ENCODE data around the gene ALG10.
A peak's percentile ranks its signal among the peaks of the same experiment; 100 is the strongest.
"Not testable (repeated sequence)": the region's sequence is repeated elsewhere in the genome, so short reads cannot be mapped to it uniquely, and the experiment has no call there.

The ALG10 gene, protein sequence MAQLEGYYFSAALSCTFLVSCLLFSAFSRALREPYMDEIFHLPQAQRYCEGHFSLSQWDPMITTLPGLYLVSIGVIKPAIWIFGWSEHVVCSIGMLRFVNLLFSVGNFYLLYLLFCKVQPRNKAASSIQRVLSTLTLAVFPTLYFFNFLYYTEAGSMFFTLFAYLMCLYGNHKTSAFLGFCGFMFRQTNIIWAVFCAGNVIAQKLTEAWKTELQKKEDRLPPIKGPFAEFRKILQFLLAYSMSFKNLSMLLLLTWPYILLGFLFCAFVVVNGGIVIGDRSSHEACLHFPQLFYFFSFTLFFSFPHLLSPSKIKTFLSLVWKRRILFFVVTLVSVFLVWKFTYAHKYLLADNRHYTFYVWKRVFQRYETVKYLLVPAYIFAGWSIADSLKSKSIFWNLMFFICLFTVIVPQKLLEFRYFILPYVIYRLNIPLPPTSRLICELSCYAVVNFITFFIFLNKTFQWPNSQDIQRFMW

DNA sequence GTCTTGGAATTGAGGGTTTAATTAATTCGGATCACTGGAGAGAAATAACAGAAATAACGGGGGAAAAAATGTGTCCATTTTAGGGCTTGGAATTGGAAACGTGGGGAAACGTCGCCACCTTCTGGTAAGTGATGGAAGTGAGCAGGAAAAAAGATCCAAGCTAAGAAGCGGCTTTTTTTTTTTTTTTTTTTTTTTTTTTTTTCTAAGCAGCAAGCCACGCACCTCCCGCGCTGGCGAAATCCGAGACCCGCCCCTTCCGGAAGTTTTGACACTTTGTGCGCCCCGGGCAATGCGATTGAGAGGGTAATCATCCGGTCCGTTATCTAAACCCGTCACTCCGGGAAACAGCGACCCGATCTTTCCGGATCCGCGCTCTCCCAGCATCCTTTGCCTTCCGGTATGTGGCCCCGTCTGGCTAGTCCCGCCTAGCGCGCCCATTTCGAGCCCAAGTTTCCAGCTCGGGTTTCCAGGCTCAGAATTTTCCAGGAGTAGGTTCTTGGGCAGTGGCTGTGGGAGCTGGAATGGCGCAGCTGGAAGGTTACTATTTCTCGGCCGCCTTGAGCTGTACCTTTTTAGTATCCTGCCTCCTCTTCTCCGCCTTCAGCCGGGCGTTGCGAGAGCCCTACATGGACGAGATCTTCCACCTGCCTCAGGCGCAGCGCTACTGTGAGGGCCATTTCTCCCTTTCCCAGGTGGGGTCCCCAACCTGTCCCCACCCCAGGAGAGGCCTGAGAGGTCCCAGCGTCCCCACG lies at the start of gene ALG10:
Gene ALG10, plus strand, starts transcription at position 418 of the 752 bp plus-strand sequence. Its CDS starts 104 bp downstream, at position 522.
- peak; percentile 97 for DNase-seq

GRCh38 chr12:33972884-33973283 lies 49.4 kb upstream of the ALG10 start:
- DNase-seq = not testable (repeated sequence)

DNA sequence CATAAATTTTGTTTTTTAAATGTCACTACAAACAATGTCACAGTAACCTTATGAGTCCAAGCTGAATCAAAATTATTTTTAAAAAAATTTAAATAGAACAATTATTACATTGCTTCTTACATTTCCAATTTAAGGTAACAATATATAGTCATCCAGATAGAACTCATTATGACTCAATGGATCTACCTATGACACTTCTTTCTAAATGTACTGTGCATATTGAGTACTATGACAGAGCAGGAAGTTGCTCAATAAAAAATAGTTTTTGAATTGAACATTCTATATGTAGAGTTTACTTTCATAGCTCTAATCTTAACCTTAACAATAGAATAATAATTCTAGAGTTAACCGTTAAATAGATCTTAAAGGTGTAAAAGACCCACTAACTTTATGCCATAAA lies 44.4 kb upstream of the ALG10 start:
- no peak for DNase-seq

GRCh38 chr12:33988197-33988805 lies 34.0 kb upstream of the ALG10 start:
- DNase-seq = no peak

DNA sequence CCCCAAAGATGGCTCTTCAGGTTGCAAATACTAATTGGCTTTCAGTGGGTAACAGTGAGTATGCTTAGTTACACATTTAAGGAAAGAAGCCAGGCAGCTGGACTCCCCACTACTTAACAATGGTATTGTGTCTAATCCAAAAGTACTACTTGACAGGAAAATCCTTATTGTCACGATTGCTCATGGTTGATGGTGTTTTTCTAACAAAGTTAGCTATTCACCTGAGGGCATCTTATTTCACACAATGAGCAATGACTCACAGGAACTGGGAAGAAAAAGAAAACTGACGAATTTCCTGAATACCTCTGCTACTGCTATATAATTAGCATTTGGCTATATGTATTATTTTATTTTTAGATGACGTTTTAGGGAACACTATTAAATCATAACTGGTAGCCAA lies 33.4 kb upstream of the ALG10 start:
- DNase-seq = no peak

DNA sequence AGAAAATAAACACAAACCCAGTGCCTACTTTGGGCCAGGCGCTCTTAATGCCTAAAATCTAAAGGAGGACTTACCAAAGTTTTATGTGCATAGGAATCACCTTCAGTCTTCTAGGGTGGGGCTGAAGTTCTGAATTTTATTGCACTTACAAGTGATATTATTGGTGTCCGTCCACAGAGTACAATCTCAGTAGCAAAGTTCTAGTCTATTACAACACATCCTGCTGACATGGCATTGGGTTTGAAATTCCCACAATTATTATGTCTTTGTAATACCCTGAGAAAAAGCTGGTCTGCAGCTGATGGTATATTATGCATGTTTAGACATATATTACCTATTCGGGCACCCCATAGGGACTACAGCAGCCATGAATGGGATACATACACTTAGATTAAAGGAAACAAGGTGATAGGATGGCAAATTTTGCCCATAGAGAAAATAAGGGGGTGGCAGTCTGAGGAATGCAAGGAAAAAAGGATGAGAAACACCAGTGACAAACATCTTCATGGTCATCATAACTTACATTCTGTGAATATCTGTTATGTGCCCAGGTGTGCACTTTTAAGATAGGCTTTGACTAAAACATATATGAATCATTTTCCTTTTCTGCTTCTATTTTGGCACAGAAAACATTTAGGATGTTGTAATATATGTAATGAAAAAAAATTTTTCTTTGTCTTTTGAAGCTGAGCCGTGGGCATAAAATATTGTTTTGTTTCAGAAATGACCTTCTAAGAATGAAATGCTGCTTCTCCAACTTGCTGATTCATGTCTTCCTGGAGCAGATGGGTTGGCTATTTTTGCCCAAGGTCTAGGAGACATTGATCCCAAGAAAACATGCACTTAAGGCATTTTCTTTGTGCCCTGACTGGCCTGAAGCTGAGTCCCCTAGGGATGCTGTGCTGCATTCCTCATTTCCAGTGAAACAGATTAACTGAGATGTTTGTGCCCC lies 27.2 kb upstream of the ALG10 start:
- no peak for DNase-seq

- DNase-seq = not testable (repeated sequence)
Measured at GRCh38 chr12:34008835-34009234, 13.5 kb upstream of the ALG10 start.

DNA sequence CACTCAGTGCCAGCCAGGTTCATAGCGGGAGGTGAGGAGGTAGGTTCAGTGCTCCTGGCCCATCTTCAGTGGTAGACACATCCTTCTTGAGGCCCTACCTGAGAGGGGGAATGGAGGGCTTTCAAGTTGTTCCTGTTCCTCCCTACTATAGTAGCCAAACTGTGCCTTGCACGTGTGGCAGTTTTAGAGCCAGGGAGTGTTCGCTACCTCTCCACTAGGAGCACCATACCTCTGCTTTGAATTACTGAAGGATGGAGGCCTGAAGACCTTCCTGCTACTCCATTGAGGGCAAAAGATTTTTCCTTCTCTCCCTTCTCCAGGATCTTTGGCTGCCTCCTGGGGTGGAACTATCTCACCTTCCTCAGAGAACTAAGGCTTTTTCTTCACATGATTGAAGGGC lies 5.9 kb upstream of the ALG10 start:
- no peak for DNase-seq

GRCh38 chr12:34021071-34021470 lies 1.2 kb upstream of the ALG10 start:
- no peak for DNase-seq

DNA sequence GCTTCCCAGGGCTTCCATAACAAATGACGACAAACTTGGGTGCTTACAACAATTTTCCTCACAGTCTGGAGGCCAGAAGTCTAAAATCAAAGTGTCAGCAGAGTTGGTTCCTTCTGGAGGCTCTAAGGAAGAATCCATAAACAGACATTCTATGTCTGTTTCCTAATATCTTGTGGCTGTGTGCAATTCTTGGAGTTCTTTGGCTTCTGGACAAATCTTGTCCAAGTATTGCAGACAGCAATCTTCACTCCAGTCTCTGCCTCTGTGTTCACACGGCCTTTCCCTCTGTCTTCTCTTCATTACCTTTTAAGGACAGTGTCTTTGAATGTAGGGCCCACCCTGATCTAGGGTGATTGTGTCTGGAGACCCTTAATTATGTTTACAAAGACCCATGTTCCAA lies 5.4 kb downstream of the ALG10 start:
- not testable (repeated sequence) for DNase-seq

- DNase-seq = no peak
Measured at GRCh38 chr12:34030591-34030990, 8.3 kb downstream of the ALG10 start.

- DNase-seq = peak; percentile 24
Measured at GRCh38 chr12:34033628-34034296, 11.5 kb downstream of the ALG10 start.

DNA sequence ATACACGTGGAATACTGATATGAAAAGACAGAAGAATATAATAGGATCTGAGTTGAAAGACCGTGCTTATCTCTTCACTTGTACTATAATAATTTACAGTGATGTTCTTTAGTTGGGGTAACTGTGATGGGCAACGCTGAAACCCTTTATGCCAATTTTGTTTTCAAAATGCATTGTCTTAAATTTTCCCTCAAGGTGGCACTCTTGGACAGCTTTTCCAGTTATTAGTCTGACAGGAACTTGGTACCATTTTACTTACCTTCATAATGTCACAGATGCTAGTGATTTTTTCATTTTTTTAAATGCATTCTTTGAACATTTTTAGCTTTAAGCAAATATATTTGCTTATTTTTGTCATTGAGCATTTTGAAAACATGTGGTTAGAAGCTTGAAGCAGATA lies 16.1 kb downstream of the ALG10 start:
- DNase-seq = not testable (repeated sequence)

DNA sequence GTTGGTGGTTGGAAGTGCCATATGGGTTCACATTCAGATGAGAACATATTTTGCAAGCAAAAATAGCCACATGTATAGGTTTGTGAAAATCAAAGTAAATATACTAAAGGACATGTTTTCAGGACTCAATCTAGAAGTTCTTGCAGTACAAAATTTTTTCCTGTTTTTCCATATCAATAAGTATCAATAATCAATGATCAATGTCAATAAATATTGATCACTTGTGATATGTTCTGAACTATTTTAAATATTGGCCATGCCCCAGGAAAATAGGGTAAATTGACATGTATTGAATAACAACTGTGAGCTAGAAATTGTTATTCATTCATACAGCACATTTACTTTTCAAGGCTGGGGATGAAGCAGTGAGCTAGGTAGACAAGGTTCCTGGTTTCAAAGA lies 24.3 kb downstream of the ALG10 start:
- no peak for DNase-seq

DNA sequence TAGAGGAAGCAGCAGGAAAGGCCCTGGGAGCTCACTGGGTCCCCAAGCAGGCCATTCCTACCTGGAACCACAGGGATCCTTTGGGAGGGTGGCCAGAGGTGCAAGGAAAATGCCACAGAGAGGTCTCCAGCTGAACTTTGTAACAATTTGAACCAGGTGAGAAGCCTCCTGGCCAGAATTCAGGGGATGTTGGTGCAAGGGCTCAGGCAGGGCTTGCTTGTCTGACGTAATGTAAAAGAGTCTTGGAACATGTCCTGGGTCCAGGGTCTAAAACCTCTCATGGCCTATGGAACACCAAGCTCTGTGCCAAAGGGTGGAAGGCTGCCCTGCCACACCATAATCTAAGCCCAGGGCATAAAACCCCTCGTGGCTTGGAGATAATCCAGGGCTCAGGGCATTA lies 25.6 kb downstream of the ALG10 start:
- not testable (repeated sequence) for DNase-seq

GRCh38 chr12:34048714-34049113 lies 26.4 kb downstream of the ALG10 start:
- DNase-seq = no peak

DNA sequence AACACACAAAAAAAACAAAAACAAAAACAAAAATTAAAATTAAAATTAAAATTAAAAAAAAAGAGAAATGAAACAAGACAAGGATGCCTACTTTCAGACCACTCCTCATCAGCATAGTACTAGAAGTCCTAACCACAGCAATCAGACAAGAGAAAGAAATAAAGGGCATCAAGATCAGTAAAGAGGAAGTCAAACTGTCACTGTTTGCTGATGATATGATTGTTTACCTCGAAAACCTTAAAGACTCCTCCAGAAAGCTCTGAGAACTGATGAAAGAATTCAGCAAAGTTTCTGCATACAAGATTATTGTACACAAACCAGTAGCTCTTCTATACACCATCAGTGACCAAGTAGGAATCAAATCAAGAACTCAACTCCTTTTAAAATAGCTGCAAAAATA lies 29.2 kb downstream of the ALG10 start:
- no peak for DNase-seq

DNA sequence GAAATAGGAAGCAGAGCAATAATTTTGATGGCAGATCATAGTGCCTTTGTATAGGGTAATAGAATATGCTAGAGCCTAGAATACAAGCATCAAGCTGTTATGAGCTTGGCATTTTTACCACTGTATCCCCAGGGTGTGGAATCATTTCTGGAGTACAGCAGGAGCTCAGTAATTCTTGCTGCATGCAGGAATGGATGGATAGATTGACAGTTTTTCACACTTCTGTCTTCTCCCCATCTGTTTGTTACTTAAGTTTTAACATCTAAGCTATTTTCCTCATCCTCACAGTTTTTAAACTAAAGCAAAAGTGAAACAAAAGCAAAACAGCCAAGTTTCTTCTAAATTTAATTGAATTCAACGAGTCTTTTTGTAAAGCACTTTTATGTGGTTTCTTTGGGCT lies 32.6 kb downstream of the ALG10 start:
- DNase-seq = no peak

Measured in activated CD4-positive, alpha-beta T cell treated with anti-CD3 and anti-CD28 coated beads, Interleukin-2, amount 50 U/mL, for 16 hours (primary cell).